ENCODE data around the gene PXYLP1. TPM values are rescaled to one million over a fixed set of nuclear protein-coding genes. Genes with fewer than 3 reads are reported as not detected.
A peak's percentile ranks its signal among the peaks of the same experiment; 100 is the strongest.

PXYLP1 gene
- total RNA-seq, 1 donor = 6.5 TPM

DNA sequence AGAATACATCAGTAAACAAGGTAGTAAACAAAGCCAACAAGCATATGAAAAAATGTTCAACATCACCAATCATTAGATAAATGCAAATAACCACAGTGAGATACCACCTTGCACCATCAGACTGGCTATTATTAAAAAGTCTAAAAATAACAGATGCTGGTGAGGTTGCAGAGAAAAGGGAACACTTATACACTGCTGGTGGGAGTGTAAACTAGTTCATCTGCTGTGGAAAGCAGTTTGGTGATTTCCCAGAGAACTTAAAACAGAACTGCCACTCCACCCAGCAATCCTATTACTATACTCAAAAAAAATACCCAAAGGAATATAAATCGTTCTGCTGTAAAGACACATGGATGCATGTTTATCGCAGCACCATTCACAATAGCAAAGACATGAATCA, 106.4 kb downstream of the PXYLP1 start:
- no peak for DNase-seq (ENCODE audit: insufficient read length, low spot score, missing footprints)
- Histone ChIP-seq H3K27ac (ENCODE audit: low read depth, low read length) (peak overlapping the region; percentile 97), H3K79me2 (ENCODE audit: insufficient read depth, low read length) (no peaks in the 10 kb centered on the region)

DNA sequence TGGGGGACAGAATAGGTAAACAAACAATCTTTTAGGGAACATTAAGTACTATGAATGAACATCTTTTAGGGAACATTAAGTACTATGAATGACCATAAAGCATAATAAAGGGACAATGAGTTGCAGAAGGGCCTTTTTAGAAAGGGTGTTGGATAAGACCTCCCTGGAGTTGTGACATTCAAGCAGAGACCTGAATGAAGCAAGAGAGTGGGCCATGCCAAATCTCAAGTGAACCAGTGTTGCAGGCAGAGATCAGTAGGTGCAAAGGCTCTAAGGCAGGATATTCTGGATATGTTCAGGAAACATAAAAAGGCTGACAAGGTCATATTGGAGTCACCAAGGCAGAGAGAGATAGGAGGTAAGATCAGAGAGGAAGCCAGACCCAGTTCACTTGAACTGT, 107.3 kb downstream of the PXYLP1 start:
- Histone ChIP-seq H3K4me3 (ENCODE audit: insufficient read depth, low read length) (no peak overlapping the region), H3K4me2 (ENCODE audit: insufficient read depth, low read length) (no peak overlapping the region), H3K36me3 (ENCODE audit: insufficient read depth, low read length) (no peaks in the 10 kb centered on the region), H3K27me3 (ENCODE audit: insufficient read depth, low read length) (no peaks in the 10 kb centered on the region), H3K9me3 (ENCODE audit: low read depth, low read length) (no peaks in the 10 kb centered on the region), H3K79me2 (ENCODE audit: insufficient read depth, low read length) (no peaks in the 10 kb centered on the region), H3K4me1 (ENCODE audit: insufficient read depth, low read length) (peaks cover 27% of the 10 kb centered on the region), H4K20me1 (ENCODE audit: insufficient read depth, low read length) (no peaks in the 10 kb centered on the region), H3K27ac (ENCODE audit: low read depth, low read length) (no peak overlapping the region), H2AFZ (ENCODE audit: low read length) (peak overlapping the region; percentile 30)
- TF ChIP-seq, protein P1, sequence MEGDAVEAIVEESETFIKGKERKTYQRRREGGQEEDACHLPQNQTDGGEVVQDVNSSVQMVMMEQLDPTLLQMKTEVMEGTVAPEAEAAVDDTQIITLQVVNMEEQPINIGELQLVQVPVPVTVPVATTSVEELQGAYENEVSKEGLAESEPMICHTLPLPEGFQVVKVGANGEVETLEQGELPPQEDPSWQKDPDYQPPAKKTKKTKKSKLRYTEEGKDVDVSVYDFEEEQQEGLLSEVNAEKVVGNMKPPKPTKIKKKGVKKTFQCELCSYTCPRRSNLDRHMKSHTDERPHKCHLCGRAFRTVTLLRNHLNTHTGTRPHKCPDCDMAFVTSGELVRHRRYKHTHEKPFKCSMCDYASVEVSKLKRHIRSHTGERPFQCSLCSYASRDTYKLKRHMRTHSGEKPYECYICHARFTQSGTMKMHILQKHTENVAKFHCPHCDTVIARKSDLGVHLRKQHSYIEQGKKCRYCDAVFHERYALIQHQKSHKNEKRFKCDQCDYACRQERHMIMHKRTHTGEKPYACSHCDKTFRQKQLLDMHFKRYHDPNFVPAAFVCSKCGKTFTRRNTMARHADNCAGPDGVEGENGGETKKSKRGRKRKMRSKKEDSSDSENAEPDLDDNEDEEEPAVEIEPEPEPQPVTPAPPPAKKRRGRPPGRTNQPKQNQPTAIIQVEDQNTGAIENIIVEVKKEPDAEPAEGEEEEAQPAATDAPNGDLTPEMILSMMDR (IDR thresholded peaks at IDR 0.05; ENCODE audit: extremely low read depth, low read depth, low read length) = no peak
- DNase-seq (ENCODE audit: insufficient read length, low spot score, missing footprints) = no peak

More for the DNA sequence above, 106.4 kb downstream of the PXYLP1 start:
- Histone ChIP-seq H4K20me1 (ENCODE audit: insufficient read depth, low read length) (no peaks in the 10 kb centered on the region), H3K36me3 (ENCODE audit: insufficient read depth, low read length) (no peaks in the 10 kb centered on the region), H3K4me2 (ENCODE audit: insufficient read depth, low read length) (no peak overlapping the region), H3K27me3 (ENCODE audit: insufficient read depth, low read length) (no peaks in the 10 kb centered on the region), H3K4me3 (ENCODE audit: insufficient read depth, low read length) (no peak overlapping the region), H3K4me1 (ENCODE audit: insufficient read depth, low read length) (peaks cover 36% of the 10 kb centered on the region), H2AFZ (ENCODE audit: low read length) (no peak overlapping the region), H3K9me3 (ENCODE audit: low read depth, low read length) (no peaks in the 10 kb centered on the region)
- TF ChIP-seq, protein P1 (IDR thresholded peaks at IDR 0.05; ENCODE audit: extremely low read depth, low read depth, low read length) = no peak

DNA sequence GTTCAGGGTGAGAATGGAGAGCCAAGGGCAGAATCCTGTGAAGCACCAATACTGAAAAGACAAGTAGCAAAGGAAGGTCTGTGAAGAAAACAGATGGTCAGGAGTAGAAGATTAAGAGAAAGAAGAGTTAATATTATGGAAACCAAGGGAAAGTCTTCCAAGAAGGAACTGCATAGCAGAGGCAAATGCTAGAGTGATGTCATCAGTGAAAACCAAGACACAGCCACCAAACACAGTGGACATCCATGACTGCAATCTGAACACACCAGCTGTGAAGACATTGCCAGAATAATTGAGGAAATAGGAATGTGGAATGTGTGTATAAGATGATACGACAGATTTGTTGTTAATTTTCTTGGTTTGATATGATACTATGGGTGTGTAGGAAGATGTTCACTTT, 109.9 kb downstream of the PXYLP1 start:
- Histone ChIP-seq H3K4me1 (ENCODE audit: insufficient read depth, low read length) (peaks cover 19% of the 10 kb centered on the region), H3K4me3 (ENCODE audit: insufficient read depth, low read length) (no peak overlapping the region), H4K20me1 (ENCODE audit: insufficient read depth, low read length) (no peaks in the 10 kb centered on the region), H3K36me3 (ENCODE audit: insufficient read depth, low read length) (no peaks in the 10 kb centered on the region), H3K4me2 (ENCODE audit: insufficient read depth, low read length) (no peak overlapping the region), H3K9me3 (ENCODE audit: low read depth, low read length) (no peaks in the 10 kb centered on the region), H3K79me2 (ENCODE audit: insufficient read depth, low read length) (no peaks in the 10 kb centered on the region), H2AFZ (ENCODE audit: low read length) (no peak overlapping the region), H3K27ac (ENCODE audit: low read depth, low read length) (no peak overlapping the region), H3K27me3 (ENCODE audit: insufficient read depth, low read length) (no peaks in the 10 kb centered on the region)
- DNase-seq (ENCODE audit: insufficient read length, low spot score, missing footprints) = no peak
- TF ChIP-seq, protein P1 (IDR thresholded peaks at IDR 0.05; ENCODE audit: extremely low read depth, low read depth, low read length) = no peak

DNA sequence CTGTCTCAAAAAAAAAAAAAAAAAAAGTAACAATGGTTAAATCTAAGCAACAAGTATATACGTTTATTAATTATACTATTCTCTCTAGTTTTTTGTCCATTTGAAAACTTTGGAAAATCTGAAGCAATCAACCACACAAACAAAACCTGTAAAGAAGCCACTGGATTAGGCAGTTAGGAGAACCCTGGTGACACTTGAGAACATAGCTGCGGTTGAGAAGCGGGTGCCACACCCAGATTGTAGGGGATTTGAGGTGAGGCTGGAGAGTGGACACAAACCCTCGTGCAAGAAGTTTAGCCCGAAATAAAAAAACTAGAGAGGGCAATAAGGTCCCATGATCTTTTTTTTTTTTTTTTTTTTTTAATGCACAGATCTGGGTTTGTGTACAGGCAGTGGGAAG, 110.8 kb downstream of the PXYLP1 start:
- no peak for DNase-seq (ENCODE audit: insufficient read length, low spot score, missing footprints)
- H3K36me3 ChIP-seq (ENCODE audit: insufficient read depth, low read length) = no peaks in the 10 kb centered on the region
- no peak overlapping the region for H3K4me3 ChIP-seq (ENCODE audit: insufficient read depth, low read length)
- peaks cover 19% of the 10 kb centered on the region for H3K4me1 ChIP-seq (ENCODE audit: insufficient read depth, low read length)
- H3K4me2 ChIP-seq (ENCODE audit: insufficient read depth, low read length) = no peak overlapping the region
- TF ChIP-seq, protein P1 (IDR thresholded peaks at IDR 0.05; ENCODE audit: extremely low read depth, low read depth, low read length) = no peak
- H4K20me1 ChIP-seq (ENCODE audit: insufficient read depth, low read length) = no peaks in the 10 kb centered on the region
- H3K79me2 ChIP-seq (ENCODE audit: insufficient read depth, low read length) = no peaks in the 10 kb centered on the region
- no peaks in the 10 kb centered on the region for H3K9me3 ChIP-seq (ENCODE audit: low read depth, low read length)
- no peak overlapping the region for H2AFZ ChIP-seq (ENCODE audit: low read length)
- H3K27me3 ChIP-seq (ENCODE audit: insufficient read depth, low read length) = no peaks in the 10 kb centered on the region
- no peak overlapping the region for H3K27ac ChIP-seq (ENCODE audit: low read depth, low read length)

All from osteoblast (primary cell).